ENCODE results near the gene SERPINB1.

GRCh38 chr6:2826131-2826530, 15.5 kb downstream of the SERPINB1 start:
- TF ChIP-seq POLR2AphosphoS5 (IDR thresholded peaks at IDR 0.05): no peak
- no peak for TF ChIP-seq CTCF (IDR thresholded peaks at IDR 0.05 in 8 of 11, conservative IDR thresholded peaks at IDR 0.05 in 3 of 11)
- TF ChIP-seq POLR2A (IDR thresholded peaks at IDR 0.05): no peak
